GM13976 (cell line): ENCODE results near the gene OSBPL9.

Experiments
- DNase-seq: peaks from one replicate; pipeline ENCODE4 v3.0.0; 2012; ENCODE audit warnings: low spot score
- CTCF ChIP-seq: IDR thresholded peaks from 2 replicates; pipeline ENCODE4 v1.5.1; 2012; ENCODE audit warnings: borderline replicate concordance, mild to moderate bottlenecking; ENCODE audit not compliant: insufficient read depth; ENCODE audit errors: extremely low read depth, missing control alignments, control extremely low read depth
- in situ Hi-C: fragments of 300-500 bp; cut with MboI; formaldehyde crosslinking; loops from one replicate; pipeline ENCODE4 v1.12.0; 2022; ENCODE audit warnings: low sequenced_read_pairs, mixed read lengths, inconsistent platforms; ENCODE audit not compliant: unreplicated experiment

OSBPL9 gene

GRCh38 chr1:51616903-51617708 lies at the start of gene OSBPL9:
Gene OSBPL9 (plus strand): TSS chr1:51617092. CDS start chr1:51617111, 19 bp downstream.
- in situ Hi-C loops, result no loop called here
- TF ChIP-seq CTCF, result no peak
- DNase-seq, result peak; percentile 96

- in situ Hi-C loops, result no loop called here
- TF ChIP-seq CTCF, result no peak
- no peak for DNase-seq
Measured at GRCh38 chr1:51567653-51568052, 49.2 kb upstream of the OSBPL9 start.

DNA sequence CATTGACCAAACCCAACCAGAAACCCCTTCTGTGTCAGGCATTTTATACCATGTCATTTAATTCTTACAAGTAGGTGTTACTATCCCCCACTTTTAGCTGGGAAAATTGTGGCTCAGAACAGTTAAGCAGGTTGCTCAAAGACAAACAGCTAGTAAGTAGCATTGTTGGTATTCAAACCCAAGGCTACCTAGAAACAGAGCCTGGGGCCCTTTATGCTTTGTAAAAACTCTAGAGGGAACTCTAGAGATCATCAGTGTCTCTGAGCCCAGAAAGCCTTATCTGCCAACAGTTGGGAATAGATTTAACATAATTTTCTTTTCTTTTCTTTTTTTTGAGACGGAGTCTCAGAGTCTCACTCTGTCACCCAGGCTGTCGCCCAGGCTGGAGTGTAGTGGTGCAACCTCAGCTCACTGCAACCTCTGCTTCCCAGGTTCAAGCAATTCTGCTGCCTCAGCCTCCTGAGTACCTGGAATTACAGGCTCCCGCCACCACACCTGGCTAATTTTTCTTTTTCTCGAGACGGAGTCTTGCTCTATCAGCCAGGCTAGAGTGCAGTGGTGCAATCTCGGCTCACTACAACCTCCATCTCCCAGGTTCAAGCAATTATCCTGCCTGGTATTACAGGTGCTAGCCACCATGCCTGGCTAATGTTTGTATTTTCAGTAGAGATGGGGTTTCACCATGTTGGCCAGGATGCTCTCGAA lies 48.5 kb upstream of the OSBPL9 start:
- no peak for DNase-seq
- TF ChIP-seq CTCF, result no peak
- in situ Hi-C loops, result no loop called here

DNA sequence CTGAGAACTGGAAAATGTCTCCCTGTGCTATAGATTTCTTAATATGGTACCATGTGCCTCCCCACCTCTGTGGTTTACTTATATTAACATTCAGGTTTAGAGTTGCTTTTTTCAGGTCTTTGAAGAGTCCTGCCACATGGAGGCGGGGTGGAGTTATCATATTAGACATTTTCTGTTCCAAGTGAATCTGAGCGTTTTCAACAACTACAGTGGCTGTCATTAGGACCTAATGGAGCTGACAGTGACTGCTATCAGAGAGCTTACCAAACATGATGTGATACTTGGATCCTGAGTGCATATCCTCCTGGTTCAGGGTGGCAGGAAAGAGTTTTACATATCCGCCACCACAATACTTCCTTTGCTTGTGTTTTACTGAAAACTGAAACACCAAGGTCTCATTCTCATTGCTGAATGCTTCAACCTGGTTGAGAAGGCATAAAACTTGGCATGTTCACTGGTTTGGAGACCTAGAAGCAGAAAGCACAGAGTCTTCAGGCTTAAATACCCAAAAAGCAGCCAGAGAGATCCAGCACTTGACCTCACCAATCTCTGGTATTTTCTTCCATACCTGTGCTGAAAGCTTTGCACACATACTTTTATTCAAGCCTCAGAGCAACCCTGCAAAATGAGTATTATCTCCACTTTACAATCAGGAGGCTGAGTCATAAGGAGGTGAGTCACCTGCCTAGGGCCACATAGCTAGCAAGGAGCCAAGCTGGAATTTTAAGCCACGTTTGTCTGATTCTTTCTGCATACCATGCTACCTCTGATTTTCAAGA lies 47.4 kb upstream of the OSBPL9 start:
- in situ Hi-C loops, result no loop called here
- no peak for TF ChIP-seq CTCF
- DNase-seq, result no peak

DNA sequence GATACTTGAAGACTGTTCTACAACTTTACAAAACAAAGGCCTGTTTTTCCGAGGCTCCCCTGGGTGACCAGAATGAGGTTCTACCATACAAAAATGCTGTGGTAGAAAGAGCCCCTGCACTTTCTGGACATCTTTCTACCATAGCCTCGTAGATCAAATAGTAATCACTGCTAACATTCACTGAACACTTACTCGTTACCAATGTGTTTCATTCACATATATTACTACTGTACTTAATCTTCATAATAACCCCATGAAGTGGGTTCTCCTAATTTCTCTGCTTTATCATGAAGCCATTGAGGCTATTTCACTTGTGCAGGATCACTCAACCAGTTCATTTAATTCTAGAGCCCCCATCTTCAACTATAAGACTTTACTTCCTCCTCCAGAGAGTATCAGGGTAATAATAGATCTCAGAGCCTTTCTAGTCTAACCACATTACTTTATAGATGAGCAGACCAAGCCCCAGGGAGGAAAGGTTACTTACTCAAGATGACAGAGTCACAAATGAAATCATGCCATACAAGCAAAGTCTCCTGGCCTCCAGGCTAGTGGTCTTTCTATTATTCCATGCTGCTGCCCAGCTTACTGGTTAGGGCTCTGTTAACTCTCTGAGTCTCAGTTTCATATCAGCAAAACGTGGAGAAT lies 46.7 kb upstream of the OSBPL9 start:
- DNase-seq, result no peak
- no peak for TF ChIP-seq CTCF
- in situ Hi-C loops, result no loop called here

GRCh38 chr1:51572365-51572764 lies 44.5 kb upstream of the OSBPL9 start:
- in situ Hi-C loops, result no loop called here

More at GRCh38 chr1:51572365-51572764, 44.5 kb upstream of the OSBPL9 start:
- no peak for DNase-seq
- TF ChIP-seq CTCF, result no peak
